WERI-Rb-1 (cell line): ENCODE data around the gene IL23R.
"Not testable (repeated sequence)": the region's sequence is repeated elsewhere in the genome, so short reads cannot be mapped to it uniquely, and the experiment has no call there.

Source experiments
- DNase-seq: peaks from one replicate; pipeline ENCODE4 v3.0.0-alpha.2; 2020
- H3K27ac ChIP-seq: fragments of 250-450 bp; sonication (Bioruptor Pico); 2 replicates; pipeline ENCODE4 v1.5.1; 2020; ENCODE audit warnings: mild to moderate bottlenecking, moderate library complexity
- H3K27me3 ChIP-seq: fragments of 250-450 bp; sonication (Bioruptor Pico); 2 replicates; pipeline ENCODE4 v1.5.1; 2021; ENCODE audit warnings: mild to moderate bottlenecking, low read depth, moderate library complexity; ENCODE audit not compliant: insufficient read depth, severe bottlenecking
- H3K36me3 ChIP-seq: fragments of 250-450 bp; sonication (Bioruptor Pico); 2 replicates; pipeline ENCODE4 v1.5.1; 2020; ENCODE audit warnings: mild to moderate bottlenecking, moderate library complexity
- H3K4me3 ChIP-seq: 2 replicates; pipeline ENCODE4 v1.5.1; 2011; ENCODE audit warnings: low read depth, mild to moderate bottlenecking, control low read depth, low read length
- H3K9me3 ChIP-seq: fragments of 250-450 bp; sonication (Bioruptor Pico); 2 replicates; pipeline ENCODE4 v1.5.1; 2021; ENCODE audit warnings: mild to moderate bottlenecking, moderate library complexity; ENCODE audit not compliant: severe bottlenecking
- TF ChIP-seq, protein P1 (sequence below): IDR thresholded peaks from 2 replicates; pipeline ENCODE4 v1.5.1; 2011; ENCODE audit warnings: low read depth, mild to moderate bottlenecking, control low read depth, inconsistent platforms, low read length

Gene IL23R

GRCh38 chr1:67200755-67201154 lies 34.5 kb downstream of the IL23R start:
- TF ChIP-seq, protein P1, sequence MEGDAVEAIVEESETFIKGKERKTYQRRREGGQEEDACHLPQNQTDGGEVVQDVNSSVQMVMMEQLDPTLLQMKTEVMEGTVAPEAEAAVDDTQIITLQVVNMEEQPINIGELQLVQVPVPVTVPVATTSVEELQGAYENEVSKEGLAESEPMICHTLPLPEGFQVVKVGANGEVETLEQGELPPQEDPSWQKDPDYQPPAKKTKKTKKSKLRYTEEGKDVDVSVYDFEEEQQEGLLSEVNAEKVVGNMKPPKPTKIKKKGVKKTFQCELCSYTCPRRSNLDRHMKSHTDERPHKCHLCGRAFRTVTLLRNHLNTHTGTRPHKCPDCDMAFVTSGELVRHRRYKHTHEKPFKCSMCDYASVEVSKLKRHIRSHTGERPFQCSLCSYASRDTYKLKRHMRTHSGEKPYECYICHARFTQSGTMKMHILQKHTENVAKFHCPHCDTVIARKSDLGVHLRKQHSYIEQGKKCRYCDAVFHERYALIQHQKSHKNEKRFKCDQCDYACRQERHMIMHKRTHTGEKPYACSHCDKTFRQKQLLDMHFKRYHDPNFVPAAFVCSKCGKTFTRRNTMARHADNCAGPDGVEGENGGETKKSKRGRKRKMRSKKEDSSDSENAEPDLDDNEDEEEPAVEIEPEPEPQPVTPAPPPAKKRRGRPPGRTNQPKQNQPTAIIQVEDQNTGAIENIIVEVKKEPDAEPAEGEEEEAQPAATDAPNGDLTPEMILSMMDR = no peak
- no peak for DNase-seq
- H3K27ac ChIP-seq = no peak overlapping the region
- no peak overlapping the region for H3K4me3 ChIP-seq
- no peaks in the 10 kb centered on the region for H3K36me3 ChIP-seq
- H3K9me3 ChIP-seq = no peaks in the 10 kb centered on the region
- no peaks in the 10 kb centered on the region for H3K27me3 ChIP-seq

- DNase-seq = no peak
- Histone ChIP-seq H3K4me3 (no peak overlapping the region), H3K9me3 (no peaks in the 10 kb centered on the region), H3K27me3 (no peaks in the 10 kb centered on the region), H3K27ac (no peak overlapping the region), H3K36me3 (no peaks in the 10 kb centered on the region)
- TF ChIP-seq, protein P1 = no peak
These were observed 35.6 kb downstream of the IL23R start for GRCh38 chr1:67201891-67202290.

DNA sequence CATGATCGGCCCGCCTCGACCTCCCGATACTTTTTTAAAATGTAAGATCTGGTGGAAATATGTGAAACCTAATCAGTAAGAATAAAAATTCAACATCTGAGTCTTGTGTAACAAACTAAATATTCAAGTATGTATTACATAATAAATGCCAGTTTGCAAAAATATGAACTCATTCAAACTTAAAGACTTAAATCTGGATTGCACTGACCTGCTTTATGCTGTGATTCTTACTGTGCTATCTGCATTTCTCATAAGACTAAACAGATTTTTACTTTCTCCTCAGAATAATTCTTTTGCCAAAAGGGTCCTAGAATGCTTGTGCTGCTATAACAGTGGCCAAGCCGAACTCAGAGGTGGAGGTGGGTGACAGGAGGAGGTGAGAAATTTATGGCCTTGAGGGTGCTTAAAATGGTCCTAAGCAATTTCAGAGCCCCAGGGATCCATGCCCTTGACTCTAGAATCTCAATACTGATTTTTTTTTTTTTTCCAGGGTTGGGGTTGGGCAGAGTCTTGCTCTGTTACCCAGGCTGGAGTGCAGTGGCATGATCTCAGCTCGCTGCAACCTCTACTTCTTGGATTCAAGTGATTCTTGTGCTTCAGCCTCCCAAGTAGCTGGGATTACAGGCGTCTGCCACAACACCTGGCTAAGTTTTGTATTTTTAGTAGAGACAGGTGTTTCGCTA lies 38.2 kb downstream of the IL23R start:
- Histone ChIP-seq H3K27ac (no peak overlapping the region), H3K36me3 (no peaks in the 10 kb centered on the region), H3K4me3 (no peak overlapping the region), H3K27me3 (no peaks in the 10 kb centered on the region), H3K9me3 (no peaks in the 10 kb centered on the region)
- DNase-seq = no peak
- TF ChIP-seq, protein P1 = no peak

- not testable (repeated sequence) for H3K4me3 ChIP-seq, H3K27me3 ChIP-seq, DNase-seq, H3K9me3 ChIP-seq, H3K36me3 ChIP-seq, H3K27ac ChIP-seq
These were observed 41.1 kb downstream of the IL23R start for GRCh38 chr1:67207398-67207797.

DNA sequence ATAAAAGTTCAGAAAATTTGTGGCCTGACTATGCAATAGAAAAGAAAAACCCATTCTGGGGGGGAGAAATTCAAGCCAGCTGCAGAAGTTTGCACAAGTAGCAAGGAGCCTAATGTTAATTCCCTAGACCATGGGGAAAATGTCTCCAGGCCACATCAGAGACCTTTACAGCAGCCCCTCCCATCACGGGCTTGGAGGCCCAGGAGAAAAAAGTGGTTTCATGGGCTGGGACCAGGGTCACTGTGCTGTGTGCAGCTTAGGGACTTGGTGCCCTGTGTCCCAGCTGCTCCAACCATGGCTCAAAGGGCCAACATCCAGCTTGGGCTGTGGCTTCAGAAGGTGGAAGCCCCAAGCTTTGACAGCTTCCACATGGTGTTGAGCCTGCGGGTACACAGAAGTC lies 42.0 kb downstream of the IL23R start:
- Histone ChIP-seq H3K27me3 (no peaks in the 10 kb centered on the region), H3K4me3 (no peak overlapping the region), H3K36me3 (no peaks in the 10 kb centered on the region), H3K27ac (no peak overlapping the region), H3K9me3 (no peaks in the 10 kb centered on the region)
- TF ChIP-seq, protein P1 = no peak
- DNase-seq = no peak

DNA sequence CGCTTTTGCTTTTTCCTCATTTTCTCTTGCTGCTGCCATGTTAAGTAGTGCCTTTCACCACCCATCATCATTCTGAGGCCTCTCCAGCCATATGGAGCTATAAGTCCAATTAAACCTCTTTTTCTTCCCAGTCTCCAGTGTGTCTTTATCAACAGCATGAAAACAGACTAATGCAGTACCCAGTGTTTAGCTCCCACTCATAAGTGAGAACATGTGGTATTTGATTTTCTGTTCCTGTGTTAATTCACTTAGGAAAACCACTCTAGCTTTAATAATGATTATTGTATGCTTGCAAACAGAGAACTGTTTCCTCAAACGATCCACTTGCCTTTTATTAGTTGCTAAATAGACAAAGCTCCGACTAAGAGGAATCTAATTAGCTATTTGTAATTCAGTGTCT lies 43.3 kb downstream of the IL23R start:
- no peaks in the 10 kb centered on the region for H3K27me3 ChIP-seq
- no peak overlapping the region for H3K27ac ChIP-seq
- no peaks in the 10 kb centered on the region for H3K36me3 ChIP-seq
- TF ChIP-seq, protein P1 = no peak
- no peaks in the 10 kb centered on the region for H3K9me3 ChIP-seq
- H3K4me3 ChIP-seq = no peak overlapping the region
- no peak for DNase-seq
